H1 (cell line): Measurements from ENCODE around the gene COX6A1. TPM values are rescaled to one million over a fixed set of nuclear protein-coding genes. Genes with fewer than 3 reads are reported as not detected.

Experiments used
- CTCF ChIA-PET: fragments of 300-600 bp; sonication (Branson Sonifier 250); formaldehyde crosslinking; loops from one replicate; lab custom pipeline; 2021; ENCODE audit not compliant: partially characterized antibody; lab: Charles Lee
- POLR2A ChIA-PET: fragments of 300-600 bp; sonication (Branson Sonifier 250); formaldehyde crosslinking; loops from one replicate; lab custom pipeline; 2021; ENCODE audit warnings: inconsistent platforms; ENCODE audit not compliant: partially characterized antibody; lab: Charles Lee
- DNase-seq, 2 experiments: peaks; one replicate each; pipeline versions ENCODE4 v3.0.0 to v3.0.0-alpha.2; 2010 to 2022; ENCODE audit warnings: low spot score in 2 of 2, low read depth in 1 of 2, mixed read lengths in 1 of 2
- FAIRE-seq: peaks from 2 replicates; lab custom pipeline; 2011; peaks lifted over from hg19 to GRCh38; lab: Jason Lieb, UNC
- H2AFZ ChIP-seq: 2 replicates; pipeline ENCODE4 v1.8.1; 2012; ENCODE audit warnings: low read length, inconsistent platforms
- H2AK5ac ChIP-seq: 2 replicates; pipeline ENCODE4 v1.6.1; 2013; ENCODE audit warnings: low read depth, low read length
- H2BK120ac ChIP-seq: replicated peaks from 2 replicates; pipeline ENCODE3; 2013; ENCODE audit warnings: low read depth, low read length, inconsistent platforms
- H2BK12ac ChIP-seq: 2 replicates; pipeline ENCODE4 v1.6.1; 2013; ENCODE audit warnings: low read depth, low read length
- H2BK15ac ChIP-seq: 2 replicates; pipeline ENCODE4 v1.6.1; 2013; ENCODE audit warnings: low read length
- H2BK20ac ChIP-seq: 2 replicates; pipeline ENCODE4 v1.6.1; 2013; ENCODE audit warnings: low read length
- H2BK5ac ChIP-seq: 2 replicates; pipeline ENCODE4 v1.6.1; 2013; ENCODE audit warnings: low read depth, low read length
- H3K14ac ChIP-seq: 2 replicates; pipeline ENCODE4 v1.6.1; 2013; ENCODE audit warnings: inconsistent platforms; ENCODE audit not compliant: insufficient read length
- H3K18ac ChIP-seq: 2 replicates; pipeline ENCODE4 v1.6.1; 2013; ENCODE audit warnings: low read length; ENCODE audit errors: extremely low read depth
- H3K23ac ChIP-seq: 2 replicates; pipeline ENCODE4 v1.6.1; 2013; ENCODE audit warnings: inconsistent platforms; ENCODE audit not compliant: insufficient read length
- H3K23me2 ChIP-seq: 2 replicates; pipeline ENCODE4 v1.6.1; 2013; ENCODE audit warnings: low read depth, low read length
- H3K27ac ChIP-seq: 2 replicates; pipeline ENCODE4 v1.6.1; 2011; ENCODE audit warnings: low read depth, low read length, inconsistent platforms
- H3K27me3 ChIP-seq, 4 experiments: replicated peaks in 1 of 4; 1 replicate in 1 of 4; 2 replicates in 3 of 4; pipeline versions ENCODE4 v1.6.1 to v1.8.1; 2011 to 2013; ENCODE audit warnings: low read length in 3 of 4, mild to moderate bottlenecking in 3 of 4, inconsistent platforms in 2 of 4, mixed read lengths in 2 of 4, moderate library complexity in 1 of 4; ENCODE audit not compliant: control insufficient read depth in 3 of 4, insufficient read depth in 3 of 4; ENCODE audit errors: extremely low read depth in 1 of 4
- H3K36me3 ChIP-seq, 4 experiments: 2 replicates each; pipeline versions ENCODE4 v1.6.1 to v1.8.1; 2011 to 2013; ENCODE audit warnings: mild to moderate bottlenecking in 4 of 4, low read length in 3 of 4, moderate library complexity in 2 of 4, control low read depth in 1 of 4, inconsistent platforms in 1 of 4; ENCODE audit not compliant: insufficient read depth in 4 of 4, control insufficient read depth in 2 of 4
- H3K4ac ChIP-seq: replicated peaks from 2 replicates; pipeline ENCODE3; 2013; ENCODE audit warnings: low read length, low read depth, mixed read lengths, inconsistent platforms; ENCODE audit not compliant: insufficient read length
- H3K4me1 ChIP-seq, 4 experiments: replicated peaks in 1 of 4; 1 replicate in 1 of 4; 2 replicates in 3 of 4; pipeline versions ENCODE4 v1.6.1 to v1.8.1; 2011 to 2013; ENCODE audit warnings: low read length in 3 of 4, inconsistent platforms in 2 of 4, mixed read lengths in 1 of 4; ENCODE audit not compliant: insufficient read depth in 4 of 4, control insufficient read depth in 3 of 4
- H3K4me2 ChIP-seq, 2 experiments: 2 replicates each; pipeline versions ENCODE4 v1.6.1 to v1.8.1; 2011 to 2013; ENCODE audit warnings: low read depth in 2 of 2, low read length in 2 of 2, control low read depth in 1 of 2, inconsistent platforms in 1 of 2, mild to moderate bottlenecking in 1 of 2; ENCODE audit not compliant: insufficient read depth in 1 of 2
- H3K4me3 ChIP-seq, 4 experiments: fragments of 200-600, 300-600 bp in 1 of 4; sonication (generic), shearing (Covaris generic), sonication (Bioruptor Twin) in 1 of 4; 2 replicates each; pipeline versions ENCODE4 v1.5.1 to v1.8.1; 2011 to 2016; ENCODE audit warnings: low read length in 4 of 4, low read depth in 3 of 4, control low read depth in 2 of 4, inconsistent platforms in 2 of 4, mild to moderate bottlenecking in 2 of 4, mixed read lengths in 1 of 4, moderate library complexity in 1 of 4; ENCODE audit not compliant: insufficient read depth in 2 of 4; ENCODE audit errors: extremely low read depth in 1 of 4
- H3K56ac ChIP-seq: replicated peaks from 2 replicates; pipeline ENCODE3; 2013; ENCODE audit warnings: low read depth, mild to moderate bottlenecking, mixed read lengths, low read length, inconsistent platforms; ENCODE audit not compliant: insufficient read length
- H3K79me1 ChIP-seq: 2 replicates; pipeline ENCODE4 v1.6.1; 2013; ENCODE audit warnings: low read depth, low read length, control low read depth
- H3K79me2 ChIP-seq, 2 experiments: 2 replicates each; pipeline versions ENCODE4 v1.6.1 to v1.8.1; 2012 to 2013; ENCODE audit warnings: low read length in 2 of 2, mild to moderate bottlenecking in 2 of 2, inconsistent platforms in 1 of 2; ENCODE audit not compliant: insufficient read depth in 2 of 2, control insufficient read depth in 1 of 2
- H3K9ac ChIP-seq, 4 experiments: replicated peaks in 1 of 4; 1 replicate in 1 of 4; 2 replicates in 3 of 4; pipeline versions ENCODE4 v1.6.1 to v1.8.1; 2011 to 2013; ENCODE audit warnings: low read depth in 3 of 4, low read length in 3 of 4, control low read depth in 2 of 4, mild to moderate bottlenecking in 2 of 4, moderate library complexity in 2 of 4, inconsistent platforms in 1 of 4; ENCODE audit errors: extremely low read depth in 1 of 4
- H3K9me3 ChIP-seq, 2 experiments: 2 replicates each; pipeline versions ENCODE4 v1.6.1 to v1.8.1; 2012 to 2013; ENCODE audit warnings: mild to moderate bottlenecking in 2 of 2, moderate library complexity in 2 of 2, control low read depth in 1 of 2, inconsistent platforms in 1 of 2, low read depth in 1 of 2, low read length in 1 of 2, mixed read lengths in 1 of 2; ENCODE audit not compliant: insufficient read depth in 2 of 2
- H4K20me1 ChIP-seq, 2 experiments: replicated peaks in 1 of 2; 2 replicates each; pipeline versions ENCODE3 to v1.8.1; 2011 to 2013; ENCODE audit warnings: inconsistent platforms in 2 of 2, low read length in 2 of 2, mild to moderate bottlenecking in 1 of 2; ENCODE audit not compliant: insufficient read depth in 2 of 2, control insufficient read depth in 1 of 2
- H4K5ac ChIP-seq: 2 replicates; pipeline ENCODE4 v1.6.1; 2013; ENCODE audit warnings: low read length, low read depth, mixed read lengths, inconsistent platforms; ENCODE audit not compliant: insufficient read length
- H4K8ac ChIP-seq: 2 replicates; pipeline ENCODE4 v1.8.0; 2013; ENCODE audit warnings: mild to moderate bottlenecking, moderate library complexity, low read length, inconsistent platforms; ENCODE audit not compliant: insufficient read depth; ENCODE audit errors: extremely low read depth
- H4K91ac ChIP-seq: replicated peaks from 2 replicates; pipeline ENCODE3; 2013; ENCODE audit warnings: low read length, mixed read lengths, inconsistent platforms; ENCODE audit not compliant: insufficient read length
- BRCA1 ChIP-seq: IDR thresholded peaks from 2 replicates; pipeline ENCODE4 v1.6.1; 2012; ENCODE audit warnings: low read depth, low read length, improper control_type of control experiment
- CEBPB ChIP-seq: IDR thresholded peaks from 2 replicates; pipeline ENCODE4 v1.6.1; 2012; ENCODE audit warnings: low read depth, low read length
- GABPA ChIP-seq: IDR thresholded peaks from 2 replicates; pipeline ENCODE4 v1.6.1; 2011; ENCODE audit warnings: mild to moderate bottlenecking, low read length, moderate library complexity, borderline replicate concordance; ENCODE audit not compliant: insufficient read depth
- JUN ChIP-seq: IDR thresholded peaks from 2 replicates; pipeline ENCODE4 v1.6.1; 2011; ENCODE audit warnings: low read depth, mild to moderate bottlenecking, improper control_type of control experiment, low read length
- JUND ChIP-seq: IDR thresholded peaks from 2 replicates; pipeline ENCODE4 v1.6.1; 2011; ENCODE audit warnings: mild to moderate bottlenecking, improper control_type of control experiment, low read length
- KDM1A ChIP-seq: fragments of 200-600, 300-600 bp; sonication (generic); IDR thresholded peaks from 2 replicates; pipeline ENCODE4 v1.7.1; 2016; ENCODE audit warnings: mild to moderate bottlenecking, low read length, borderline replicate concordance
- KDM4A ChIP-seq: IDR thresholded peaks from one replicate; pipeline ENCODE4 v1.7.1; 2012; ENCODE audit warnings: low read depth, mild to moderate bottlenecking, moderate library complexity, low read length, inconsistent platforms; ENCODE audit not compliant: severe bottlenecking
- NRF1 ChIP-seq: IDR thresholded peaks from 2 replicates; pipeline ENCODE4 v1.6.1; 2011; ENCODE audit warnings: mild to moderate bottlenecking, low read depth, low read length, improper control_type of control experiment
- RXRA ChIP-seq: IDR thresholded peaks from 2 replicates; pipeline ENCODE4 v1.6.1; 2011; ENCODE audit warnings: low read depth, mild to moderate bottlenecking, low read length, moderate library complexity; ENCODE audit not compliant: insufficient read depth
- SIN3A ChIP-seq, 2 experiments: IDR thresholded peaks in 1 of 2; conservative IDR thresholded peaks in 1 of 2; 2 replicates each; pipeline ENCODE4 v1.6.1; 2011 to 2012; ENCODE audit warnings: low read length in 2 of 2, improper control_type of control experiment in 1 of 2, low read depth in 1 of 2, mild to moderate bottlenecking in 1 of 2
- SIX5 ChIP-seq: IDR thresholded peaks from 2 replicates; pipeline ENCODE4 v1.6.1; 2011; ENCODE audit warnings: mild to moderate bottlenecking, low read depth, low read length
- whole genome bisulfite sequencing, 2 experiments: shearing (Covaris generic) in 1 of 2; methylation state at CpG; one replicate each; pipeline versions ENCODE4 v1.1.6 to v1.1.7; 2013 to 2015; ENCODE audit warnings: low lambda C conversion rate in 2 of 2, mixed read lengths in 2 of 2, inconsistent platforms in 1 of 2, low coverage in 1 of 2, missing lambda C conversion rate in 1 of 2; ENCODE audit not compliant: insufficient replicate concordance in 2 of 2, insufficient coverage in 1 of 2, insufficient read length in 1 of 2; ENCODE audit errors: extremely low coverage in 1 of 2, missing lambda C conversion rate in 1 of 2; 5-methylcytosine and 5-hydroxymethylcytosine counted together
- polyA plus RNA-seq, 7 experiments: library from polyadenylated mRNA; depleted of rRNA in 3 of 7; stranded (reverse) in 5 of 7; unstranded in 2 of 7; fragments of >200 nt in 5 of 7; fragments of 200-250 nt in 2 of 7; gene quantifications; 1 replicate in 5 of 7; 2 replicates in 1 of 7; 4 replicates in 1 of 7; pipeline versions ENCODE4 v1.2.1 to v1.2.3, GENCODE V29; 2011 to 2013; ENCODE audit warnings: missing spikeins in 2 of 7, mixed read lengths in 2 of 7
- total RNA-seq: library from RNA; stranded (reverse); fragmentation: NEBNext Ultra II Directional; extraction: Animal tissue kit (Norgen Biotek cat#: 25700); gene quantifications from 2 replicates; pipeline ENCODE4 v1.2.1, GENCODE V29; 2021

Gene COX6A1
- total and polyA plus RNA-seq, 2 of the 8 experiments (the other 6 are each of a cell fraction or from before 2014, with no cell fraction given), result 437 to 2,792 TPM

DNA sequence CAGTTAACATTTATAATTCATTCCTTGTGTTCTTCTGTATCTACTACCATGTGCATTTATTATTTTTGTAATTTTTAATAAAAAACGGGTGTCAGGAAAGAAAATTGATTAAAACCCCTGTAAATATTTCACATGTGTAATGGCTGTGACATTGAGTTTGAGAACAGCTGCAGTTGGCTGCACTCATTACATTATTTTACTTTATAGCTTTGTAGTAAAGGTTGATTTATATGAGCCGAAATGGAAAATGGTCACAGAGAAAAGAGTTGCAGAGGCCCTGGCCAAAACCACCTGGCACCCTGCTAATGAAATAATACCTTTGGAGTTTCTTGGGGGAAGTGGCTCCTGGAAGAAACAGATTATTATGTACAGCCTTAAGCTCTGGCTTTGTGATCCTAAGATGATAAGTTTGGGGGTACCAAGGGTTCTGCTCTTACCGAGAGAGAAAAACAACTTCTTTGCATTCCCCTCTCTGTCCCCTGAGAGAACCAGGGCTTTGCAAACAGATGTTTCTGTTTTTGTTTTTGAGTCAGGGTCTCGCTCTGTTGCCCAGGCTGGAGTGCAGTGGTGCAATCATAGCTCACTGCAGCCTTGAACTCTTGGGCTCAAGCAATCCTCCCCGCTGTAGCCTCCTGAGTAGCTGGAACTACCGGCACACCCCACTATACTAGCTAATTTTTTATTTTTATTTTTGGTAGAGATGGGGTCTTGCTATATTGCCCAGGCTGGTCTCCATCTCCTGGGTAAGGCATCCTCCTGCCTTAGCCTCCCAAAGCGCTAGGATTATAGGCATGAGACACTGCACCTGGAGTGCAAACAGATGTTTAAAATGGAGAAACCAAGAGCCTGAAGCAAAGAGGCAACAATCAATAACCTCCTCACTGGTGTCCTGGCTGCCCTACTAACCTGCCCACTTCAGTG is 48.3 kb downstream of the COX6A1 start:
- ChIA-PET CTCF (interaction anchor here (0.6 to 1.4 kb wide), 6 partner anchors 8 to 129 kb away, joined by 3 to 5 read pairs (median 3); partner anchors contain the start of gene SRSF9), POLR2A (interaction anchor here (1.9 kb wide), 1 partner anchor 17 kb away, joined by 5 read pairs; no protein-coding TSS in a partner anchor)
- Histone ChIP-seq H3K4me1 (no peaks in the 10 kb centered on the region), H2AK5ac (no peak overlapping the region), H3K79me1 (peaks cover 2% of the 10 kb centered on the region; the same call in 1 of the 2 replicates), H3K27me3 (no peaks in the 10 kb centered on the region; a peak in 1 of 7 replicates), H3K4me3 (no peak overlapping the region), H2BK12ac (no peak overlapping the region), H2BK120ac (no peak overlapping the region), H2BK15ac (no peak overlapping the region), H3K4ac (no peak overlapping the region), H3K56ac (no peak overlapping the region), H4K20me1 (no peaks in the 10 kb centered on the region), H3K4me2 (no peak overlapping the region), H4K8ac (no peak overlapping the region), H3K79me2 (no peaks in the 10 kb centered on the region), H3K9ac (no peak overlapping the region), H3K27ac (no peak overlapping the region), H4K91ac (no peak overlapping the region), H3K23ac (no peak overlapping the region), H3K23me2 (no peaks in the 10 kb centered on the region), H3K18ac (no peak overlapping the region), H3K36me3 (peaks cover 0 to 2% (median 0%) of the 10 kb centered on the region in 4 experiments; a peak in 2 of 8 replicates), H2BK20ac (no peak overlapping the region), H2AFZ (no peak overlapping the region), H4K5ac (no peak overlapping the region), H3K14ac (no peak overlapping the region), H3K9me3 (no peaks in the 10 kb centered on the region; a peak in 1 of 4 replicates), H2BK5ac (no peak overlapping the region)
- no peak for FAIRE-seq
- WGBS, 2 experiments, result 89% methylated on average over 7 of the region's 7 CpGs; no CpG with 5 or more reads in 1 of the 2 experiments
- no peak for DNase-seq
- TF ChIP-seq KDM1A (no peak), NRF1 (no peak), KDM4A (no peak), RXRA (no peak), BRCA1 (no peak), GABPA (no peak), CEBPB (no peak), SIN3A (conservative IDR thresholded peaks at IDR 0.05 in 1 of 2, IDR thresholded peaks at IDR 0.05 in 1 of 2; ENCODE audit: low read depth in 1 of 2, low read length in 2 of 2) (no peak), JUN (no peak), SIX5 (no peak), JUND (no peak)
